HG03575 (cell line): ENCODE results near the gene GYS2.

ENCODE experiments used
- ATAC-seq: cut with Tn5 transposase; IDR thresholded peaks from one replicate; pipeline ENCODE4 v1.9.1; 2021; ENCODE audit not compliant: unreplicated experiment, insufficient number of reproducible peaks, low FRiP score; ENCODE audit errors: extremely low read depth

Gene GYS2

GRCh38 chr12:21526721-21527345 lies 77.8 kb downstream of the GYS2 start:
- no peak for ATAC-seq

GRCh38 chr12:21526053-21526452 lies 78.6 kb downstream of the GYS2 start, which contains the start of gene SPX:
Gene SPX, plus strand, starts transcription at chr12:21526296. Its CDS starts 177 bp downstream, at chr12:21526473.
- no peak for ATAC-seq

- no peak for ATAC-seq
Measured at GRCh38 chr12:21523148-21523547, 81.5 kb downstream of the GYS2 start.

- no peak for ATAC-seq
Measured at GRCh38 chr12:21521541-21521940, 83.1 kb downstream of the GYS2 start.

GRCh38 chr12:21518451-21518850 lies 86.2 kb downstream of the GYS2 start:
- no peak for ATAC-seq

GRCh38 chr12:21516281-21516680 lies 88.4 kb downstream of the GYS2 start:
- no peak for ATAC-seq

GRCh38 chr12:21509768-21510167 lies 94.9 kb downstream of the GYS2 start:
- ATAC-seq: peak; percentile 85

GRCh38 chr12:21507849-21508248 lies 96.8 kb downstream of the GYS2 start:
- ATAC-seq: no peak

- no peak for ATAC-seq
Measured at GRCh38 chr12:21505888-21506287, 98.8 kb downstream of the GYS2 start.

- ATAC-seq: no peak
Measured at GRCh38 chr12:21502872-21503271, 101.8 kb downstream of the GYS2 start.

GRCh38 chr12:21502164-21502496 lies 102.5 kb downstream of the GYS2 start:
- ATAC-seq: no peak

- peak; percentile 99 for ATAC-seq
Measured at GRCh38 chr12:21501258-21502163, 103.1 kb downstream of the GYS2 start, which contains the start of the genes GOLT1B and RECQL. Gene GOLT1B, plus strand, starts transcription at chr12:21501789. Its CDS starts 135 bp downstream, at chr12:21501924. Gene RECQL, minus strand, starts transcription at chr12:21501635. Its CDS starts 2,065 bp downstream, at chr12:21499570.

GRCh38 chr12:21500786-21501257 lies 103.8 kb downstream of the GYS2 start:
- no peak for ATAC-seq

GRCh38 chr12:21499765-21500164 lies 104.9 kb downstream of the GYS2 start:
- no peak for ATAC-seq
